ENCODE results near the gene ZNF98.

DNA sequence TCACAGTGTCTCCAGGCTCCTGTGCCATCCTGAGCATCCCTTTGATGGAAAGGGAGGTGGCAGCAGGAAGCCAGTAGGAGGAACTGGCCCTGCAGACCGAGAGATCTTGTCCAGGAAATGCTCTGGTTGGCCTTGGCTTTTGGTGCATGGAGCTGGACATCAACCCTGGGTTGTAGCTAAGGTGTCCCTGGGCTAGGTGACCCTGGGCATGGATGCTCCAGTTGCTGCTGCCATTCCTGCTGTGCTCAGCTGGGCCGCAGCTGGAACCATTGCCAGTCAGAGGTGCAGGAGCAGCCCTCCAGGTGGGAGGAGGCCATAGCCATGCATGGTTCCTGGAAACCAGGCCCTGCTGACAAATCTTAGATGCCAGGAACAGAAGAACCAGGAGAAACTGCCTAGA lies 67.5 kb downstream of the ZNF98 start:
- TF ChIP-seq, protein P1, sequence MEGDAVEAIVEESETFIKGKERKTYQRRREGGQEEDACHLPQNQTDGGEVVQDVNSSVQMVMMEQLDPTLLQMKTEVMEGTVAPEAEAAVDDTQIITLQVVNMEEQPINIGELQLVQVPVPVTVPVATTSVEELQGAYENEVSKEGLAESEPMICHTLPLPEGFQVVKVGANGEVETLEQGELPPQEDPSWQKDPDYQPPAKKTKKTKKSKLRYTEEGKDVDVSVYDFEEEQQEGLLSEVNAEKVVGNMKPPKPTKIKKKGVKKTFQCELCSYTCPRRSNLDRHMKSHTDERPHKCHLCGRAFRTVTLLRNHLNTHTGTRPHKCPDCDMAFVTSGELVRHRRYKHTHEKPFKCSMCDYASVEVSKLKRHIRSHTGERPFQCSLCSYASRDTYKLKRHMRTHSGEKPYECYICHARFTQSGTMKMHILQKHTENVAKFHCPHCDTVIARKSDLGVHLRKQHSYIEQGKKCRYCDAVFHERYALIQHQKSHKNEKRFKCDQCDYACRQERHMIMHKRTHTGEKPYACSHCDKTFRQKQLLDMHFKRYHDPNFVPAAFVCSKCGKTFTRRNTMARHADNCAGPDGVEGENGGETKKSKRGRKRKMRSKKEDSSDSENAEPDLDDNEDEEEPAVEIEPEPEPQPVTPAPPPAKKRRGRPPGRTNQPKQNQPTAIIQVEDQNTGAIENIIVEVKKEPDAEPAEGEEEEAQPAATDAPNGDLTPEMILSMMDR (IDR thresholded peaks at IDR 0.05), result no peak
- TF ChIP-seq EZH2 (IDR thresholded peaks at IDR 0.05), result no peak

Measured in neural progenitor cell (in vitro differentiated cells).